Subcutaneous adipose tissue (tissue), 4 donors: ENCODE data around the gene PAX5. TPM values are rescaled to one million over a fixed set of nuclear protein-coding genes. Genes with fewer than 3 reads are reported as not detected.

Source experiments
- total RNA-seq, 4 donors: library from RNA; depleted of rRNA; stranded (reverse); fragments of >200 nt; gene quantifications; one replicate each; pipeline ENCODE4 v1.1.0, GENCODE V29; 2016
- TF ChIP-seq, protein P1 (sequence below): fragments of 450-650 bp; IDR thresholded peaks from one replicate; pipeline ENCODE4 v1.5.1; 2016; ENCODE audit warnings: low read depth, mild to moderate bottlenecking, control low read depth, antibody characterized with exemption, moderate library complexity

PAX5 gene
- total RNA-seq, 4 donors from 2014 or later, result under 0.01 to 0.19 (median 0.17) TPM; not detected in 1

GRCh38 chr9:36818965-36819870 is 214.8 kb downstream of the PAX5 start:
- TF ChIP-seq, protein P1, sequence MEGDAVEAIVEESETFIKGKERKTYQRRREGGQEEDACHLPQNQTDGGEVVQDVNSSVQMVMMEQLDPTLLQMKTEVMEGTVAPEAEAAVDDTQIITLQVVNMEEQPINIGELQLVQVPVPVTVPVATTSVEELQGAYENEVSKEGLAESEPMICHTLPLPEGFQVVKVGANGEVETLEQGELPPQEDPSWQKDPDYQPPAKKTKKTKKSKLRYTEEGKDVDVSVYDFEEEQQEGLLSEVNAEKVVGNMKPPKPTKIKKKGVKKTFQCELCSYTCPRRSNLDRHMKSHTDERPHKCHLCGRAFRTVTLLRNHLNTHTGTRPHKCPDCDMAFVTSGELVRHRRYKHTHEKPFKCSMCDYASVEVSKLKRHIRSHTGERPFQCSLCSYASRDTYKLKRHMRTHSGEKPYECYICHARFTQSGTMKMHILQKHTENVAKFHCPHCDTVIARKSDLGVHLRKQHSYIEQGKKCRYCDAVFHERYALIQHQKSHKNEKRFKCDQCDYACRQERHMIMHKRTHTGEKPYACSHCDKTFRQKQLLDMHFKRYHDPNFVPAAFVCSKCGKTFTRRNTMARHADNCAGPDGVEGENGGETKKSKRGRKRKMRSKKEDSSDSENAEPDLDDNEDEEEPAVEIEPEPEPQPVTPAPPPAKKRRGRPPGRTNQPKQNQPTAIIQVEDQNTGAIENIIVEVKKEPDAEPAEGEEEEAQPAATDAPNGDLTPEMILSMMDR, result no peak

GRCh38 chr9:36818242-36818938 is 215.7 kb downstream of the PAX5 start:
- TF ChIP-seq, protein P1, result no peak

DNA sequence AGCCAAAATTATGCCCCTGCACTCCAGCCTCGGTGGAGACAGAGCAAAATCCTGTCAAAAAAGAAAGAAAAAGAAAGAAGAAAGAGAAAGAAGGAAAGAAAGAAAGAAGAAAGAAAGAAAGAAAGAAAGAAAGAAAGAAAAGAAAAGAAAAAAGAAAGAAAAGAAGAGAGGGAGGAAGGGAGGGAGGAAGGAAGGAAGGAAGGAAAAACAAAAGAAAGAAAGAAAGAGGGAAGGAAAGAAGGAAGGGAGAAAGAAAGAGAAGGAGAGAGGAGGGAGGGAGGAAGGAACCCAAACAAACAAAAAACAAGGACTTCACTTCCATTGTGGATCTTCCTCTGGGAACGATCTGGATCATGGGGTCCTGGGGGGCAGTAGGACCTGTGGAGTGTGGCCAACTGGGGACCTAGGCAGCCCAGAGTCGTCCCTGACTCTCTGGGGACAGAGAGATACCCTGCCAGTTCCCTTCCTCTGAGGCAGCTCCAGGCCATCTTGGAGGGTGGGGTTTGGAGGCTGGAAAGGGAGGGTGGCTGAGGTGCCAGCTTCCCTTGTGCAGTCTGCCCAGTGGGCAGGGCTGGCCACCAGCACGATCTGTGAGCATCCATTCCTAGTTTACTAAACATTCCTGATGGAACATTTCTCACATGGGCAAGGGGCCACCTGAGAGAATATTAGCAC is 216.8 kb downstream of the PAX5 start:
- TF ChIP-seq, protein P1, result no peak

DNA sequence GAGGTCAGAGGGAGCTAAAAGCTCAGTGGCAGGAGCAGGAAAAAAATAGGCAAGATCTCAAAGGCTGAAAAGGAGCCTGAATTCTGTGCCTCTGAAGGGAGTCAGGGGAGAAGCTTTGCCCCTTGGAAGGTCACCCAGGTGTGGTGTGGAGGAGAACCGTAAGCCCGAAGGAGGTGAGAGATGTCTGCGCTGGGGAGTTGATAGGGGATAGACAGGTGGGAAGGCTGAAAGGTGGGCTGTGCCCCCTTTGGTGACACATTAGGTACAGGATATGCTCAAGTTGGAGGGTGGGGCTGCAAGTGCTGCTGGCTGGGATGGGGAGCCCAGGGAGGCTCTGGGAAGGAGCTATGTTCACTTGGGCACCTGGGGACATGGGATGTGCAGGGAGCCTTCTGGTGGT is 217.7 kb downstream of the PAX5 start:
- TF ChIP-seq, protein P1, result no peak

DNA sequence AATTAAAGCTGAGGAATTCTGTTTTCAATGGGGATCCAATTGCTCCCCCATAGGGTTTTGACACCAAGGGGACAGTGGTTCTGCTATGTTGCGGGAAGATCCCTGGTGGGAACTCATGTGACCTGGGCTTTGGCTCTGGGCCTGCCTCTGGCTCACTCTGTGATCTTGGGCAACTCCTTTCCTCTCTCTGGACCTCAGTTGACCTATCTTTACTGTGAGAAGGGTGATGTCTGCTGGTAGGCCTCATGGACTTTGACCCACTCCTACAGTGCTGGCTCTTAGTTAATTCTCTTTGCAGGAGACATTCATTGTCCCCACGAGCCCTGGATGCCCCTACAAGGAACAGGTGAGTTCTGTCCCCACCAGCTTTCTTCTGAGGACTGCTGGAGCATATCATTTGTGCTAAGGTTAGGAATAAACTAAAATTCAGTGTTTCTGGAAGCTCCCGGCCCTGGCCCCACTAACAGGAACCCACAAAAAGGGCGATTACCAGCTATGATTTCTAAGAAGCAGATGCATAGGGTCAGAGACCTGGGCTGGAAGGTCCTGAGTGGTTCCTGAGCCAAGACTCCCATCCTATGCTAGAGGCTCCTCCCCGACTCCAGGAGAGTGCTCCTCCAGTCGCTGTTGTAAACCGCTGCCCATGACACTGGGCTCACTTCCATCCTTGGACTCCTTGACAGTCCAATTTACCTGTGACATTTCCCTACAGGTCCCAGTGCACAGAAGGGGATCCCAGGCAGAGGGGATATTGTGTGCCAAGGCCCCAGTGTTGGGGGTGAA is 218.3 kb downstream of the PAX5 start:
- TF ChIP-seq, protein P1, result no peak

DNA sequence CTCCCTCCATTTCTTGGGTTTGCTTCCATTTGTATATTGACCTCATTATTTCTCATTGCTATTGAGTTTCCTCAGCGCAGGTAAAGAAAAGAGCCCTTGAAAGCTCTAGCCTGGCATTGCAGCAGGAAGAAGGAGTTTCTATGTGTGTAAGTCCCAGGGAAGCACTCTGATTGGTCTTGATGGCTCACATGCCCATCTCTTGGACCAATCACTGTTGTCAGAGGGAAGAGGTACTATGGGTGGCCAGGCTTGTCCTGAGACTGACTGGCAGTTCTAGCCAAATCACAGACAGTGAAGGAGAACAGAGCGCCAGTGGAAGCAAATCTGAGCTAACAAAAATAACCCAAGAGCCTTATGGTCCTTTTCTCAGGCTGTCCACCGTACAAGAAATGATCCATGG is 219.0 kb downstream of the PAX5 start:
- TF ChIP-seq, protein P1, result no peak
